T-cell (primary cell): ENCODE results near the gene LRCH1. TPM values are rescaled to one million over a fixed set of nuclear protein-coding genes. Genes with fewer than 3 reads are reported as not detected.

Experiments used
- ATAC-seq, 4 experiments: fragments of 200-7000 bp in 3 of 4; fragments of 150-1000 bp in 1 of 4; cut with Tn5 transposase; replicated peaks in 1 of 4; 1 replicate in 3 of 4; 2 replicates in 1 of 4; pipeline ENCODE4 v1.10.0; 2021; ENCODE audit warnings: moderate library complexity in 3 of 4, mild to moderate bottlenecking in 2 of 4, moderate number of reproducible peaks in 1 of 4
- CTCF ChIA-PET, 2 donors: fragments of 300-600 bp; sonication (Branson Sonifier 250); formaldehyde crosslinking; loops; one replicate each; lab custom pipeline; 2022; ENCODE audit warnings: antibody characterized with exemption in 2 of 2; lab: Charles Lee
- POLR2A ChIA-PET, 2 donors: fragments of 300-600 bp; sonication (Branson Sonifier 250); formaldehyde crosslinking; loops; one replicate each; lab custom pipeline; 2022; ENCODE audit warnings: antibody characterized with exemption in 2 of 2; lab: Charles Lee
- DNase-seq, 35 experiments: peaks; one replicate each; pipeline versions ENCODE4 v3.0.0 to v3.0.0-alpha.2; 2013 to 2023
- H3K27ac ChIP-seq: one replicate; pipeline ENCODE4 v1.5.1; 2013; ENCODE audit warnings: low read length
- H3K27me3 ChIP-seq, 2 experiments: replicated peaks in 1 of 2; 1 replicate in 1 of 2; 2 replicates in 1 of 2; pipeline versions ENCODE4 v1.6.1 to v1.7.0; 2013; ENCODE audit warnings: low read length in 1 of 2, mixed read lengths in 1 of 2; ENCODE audit not compliant: control insufficient read depth in 2 of 2, insufficient read depth in 2 of 2; ENCODE audit errors: extremely low read depth in 1 of 2
- H3K36me3 ChIP-seq, 2 donors: 1 replicate in 1 of 2; 2 replicates in 1 of 2; pipeline versions ENCODE4 v1.6.1 to v1.7.0; 2013; ENCODE audit warnings: low read length in 1 of 2; ENCODE audit not compliant: control insufficient read depth in 2 of 2, insufficient read depth in 1 of 2; ENCODE audit errors: extremely low read depth in 1 of 2
- H3K4me1 ChIP-seq, 2 experiments: 1 replicate in 1 of 2; 2 replicates in 1 of 2; pipeline versions ENCODE4 v1.6.1 to v1.7.0; 2013; ENCODE audit warnings: low read length in 2 of 2, mixed read lengths in 1 of 2; ENCODE audit not compliant: insufficient read depth in 2 of 2, control insufficient read depth in 1 of 2; ENCODE audit errors: extremely low read depth in 1 of 2
- H3K4me3 ChIP-seq, 2 donors: 1 replicate in 1 of 2; 2 replicates in 1 of 2; pipeline versions ENCODE4 v1.5.1 to v1.7.0; 2013; ENCODE audit warnings: mild to moderate bottlenecking in 2 of 2, low read length in 1 of 2, moderate library complexity in 1 of 2; ENCODE audit not compliant: control insufficient read depth in 1 of 2; ENCODE audit errors: extremely low read depth in 1 of 2
- H3K9me3 ChIP-seq: 2 replicates; pipeline ENCODE4 v1.7.0; 2013
- H3K27ac Mint-ChIP-seq, 2 donors: one replicate each; pipeline ENCODE4 v1.8.0; 2020 to 2021; ENCODE audit warnings: mild to moderate bottlenecking in 2 of 2, mixed read lengths in 2 of 2
- H3K27me3 Mint-ChIP-seq, 2 donors: one replicate each; pipeline ENCODE4 v1.8.0; 2021 to 2022; ENCODE audit warnings: mixed read lengths in 2 of 2
- H3K36me3 Mint-ChIP-seq: one replicate; pipeline ENCODE4 v1.8.0; 2021; ENCODE audit warnings: mixed read lengths
- H3K4me1 Mint-ChIP-seq, 3 donors: one replicate each; pipeline ENCODE4 v1.8.0; 2020 to 2022; ENCODE audit warnings: mixed read lengths in 3 of 3, mild to moderate bottlenecking in 1 of 3
- H3K4me3 Mint-ChIP-seq, 3 donors: one replicate each; pipeline ENCODE4 v1.8.0; 2020 to 2022; ENCODE audit warnings: mild to moderate bottlenecking in 3 of 3, mixed read lengths in 3 of 3, moderate library complexity in 3 of 3
- H3K9me3 Mint-ChIP-seq, 3 donors: one replicate each; pipeline ENCODE4 v1.8.0; 2020 to 2022; ENCODE audit warnings: mixed read lengths in 3 of 3
- WGBS: methylation state at CpG from one replicate; pipeline ENCODE4 v1.1.5; 2013; ENCODE audit warnings: missing lambda C conversion rate; ENCODE audit not compliant: insufficient coverage; 5-methylcytosine and 5-hydroxymethylcytosine counted together
- total RNA-seq, 35 experiments: library from RNA in 6 of 35; stranded (reverse) in 6 of 35; fragments of 120-200 nt in 1 of 35; gene quantifications; one replicate each; pipeline versions ENCODE4 v1.2.1 to v1.2.4 and lab custom pipeline; 2013 to 2026

LRCH1 gene
- total RNA-seq, 5 donors from 2014 or later (not counting 1 experiment from before 2014, with no cell fraction given): 16.0 to 21.8 (median 17.9) TPM

GRCh38 chr13:46575818-46576221 lies 22.9 kb downstream of the LRCH1 start:
- DNase-seq: no peak
- 94% methylated on average over 5 of the region's 5 CpGs for WGBS
- Histone ChIP-seq H3K4me1 (peaks cover 25 to 28% of the 10 kb centered on the region in 2 experiments), H3K27ac (no peak overlapping the region), H3K4me3 (no peak overlapping the region), H3K27me3 (no peaks in the 10 kb centered on the region), H3K9me3 (no peaks in the 10 kb centered on the region), H3K36me3 (peaks cover 0 to 3% of the 10 kb centered on the region in 2 donors)
- ChIA-PET CTCF (no interaction called here), POLR2A (interaction anchor here in 1 of 2 donors (0.7 kb wide), 1 partner anchor 12 kb away, joined by 3 read pairs; no protein-coding TSS in a partner anchor)
- ATAC-seq: no peak
- peak overlapping the region in 1 of 2 donors; percentile 32 for H3K27ac Mint-ChIP-seq
- peaks cover 4% of the 10 kb centered on the region for H3K36me3 Mint-ChIP-seq
- H3K27me3 Mint-ChIP-seq: no peaks in the 10 kb centered on the region
- H3K4me1 Mint-ChIP-seq: peaks cover 76 to 84% (median 78%) of the 10 kb centered on the region in 3 donors
- peak overlapping the region in 1 of 3 donors; percentile 12 for H3K4me3 Mint-ChIP-seq
- no peaks in the 10 kb centered on the region for H3K9me3 Mint-ChIP-seq

GRCh38 chr13:46576762-46577161 lies 23.8 kb downstream of the LRCH1 start:
- Mint-ChIP-seq H3K9me3 (no peaks in the 10 kb centered on the region), H3K4me3 (no peak overlapping the region), H3K4me1 (peaks cover 73 to 80% (median 79%) of the 10 kb centered on the region in 3 donors), H3K27ac (no peak overlapping the region), H3K36me3 (peaks cover 4% of the 10 kb centered on the region), H3K27me3 (no peaks in the 10 kb centered on the region)
- Histone ChIP-seq H3K4me1 (peaks cover 22 to 28% of the 10 kb centered on the region in 2 experiments), H3K27ac (no peak overlapping the region), H3K27me3 (no peaks in the 10 kb centered on the region), H3K4me3 (no peak overlapping the region), H3K9me3 (no peaks in the 10 kb centered on the region), H3K36me3 (peaks cover 0 to 6% of the 10 kb centered on the region in 2 donors)
- ChIA-PET POLR2A (no interaction called here), CTCF (no interaction called here)
- ATAC-seq (no peak), DNase-seq (no peak)
- WGBS: 100% methylated on average over 1 of the region's 5 CpGs

GRCh38 chr13:46577696-46578589 lies 25.0 kb downstream of the LRCH1 start:
- H3K4me1 ChIP-seq: peaks cover 22 to 28% of the 10 kb centered on the region in 2 experiments
- DNase-seq: no peak
- no peak overlapping the region for H3K4me3 ChIP-seq
- POLR2A ChIA-PET: interaction anchor here in 1 of 2 donors (0.6 kb wide), 1 partner anchor 365 kb away, joined by 3 read pairs; no protein-coding TSS in a partner anchor
- H3K9me3 Mint-ChIP-seq: no peaks in the 10 kb centered on the region
- no peaks in the 10 kb centered on the region for H3K9me3 ChIP-seq
- H3K27me3 Mint-ChIP-seq: no peaks in the 10 kb centered on the region
- H3K36me3 Mint-ChIP-seq: peaks cover 4% of the 10 kb centered on the region
- H3K36me3 ChIP-seq: peaks cover 0 to 6% of the 10 kb centered on the region in 2 donors
- peak in 3 of 4 experiments; percentile 27 to 56 (median 38) for ATAC-seq
- WGBS: 100% methylated on average over 2 of the region's 10 CpGs
- peak overlapping the region in 1 of 2 donors; percentile 12 for H3K27ac Mint-ChIP-seq
- CTCF ChIA-PET: interaction anchor here (0.6 to 0.7 kb wide), 2 partner anchors 139 to 399 kb away, joined by 3 read pairs; no protein-coding TSS in a partner anchor
- peak overlapping the region in 2 of 3 donors; percentile 8 to 46 for H3K4me3 Mint-ChIP-seq
- H3K27ac ChIP-seq: no peak overlapping the region
- no peaks in the 10 kb centered on the region for H3K27me3 ChIP-seq
- H3K4me1 Mint-ChIP-seq: peaks cover 71 to 75% (median 74%) of the 10 kb centered on the region in 3 donors

- ATAC-seq: peak in 1 of 4 experiments; percentile 35
- POLR2A ChIA-PET: no interaction called here
- no peak overlapping the region for H3K27ac Mint-ChIP-seq
Measured at GRCh38 chr13:46578590-46578975, 25.6 kb downstream of the LRCH1 start.

GRCh38 chr13:46580362-46580839 lies 27.4 kb downstream of the LRCH1 start:
- H3K9me3 Mint-ChIP-seq: no peaks in the 10 kb centered on the region
- H3K27me3 Mint-ChIP-seq: no peaks in the 10 kb centered on the region
- H3K4me3 Mint-ChIP-seq: no peak overlapping the region
- ChIA-PET POLR2A (interaction anchor here in 1 of 2 donors (0.6 kb wide), 1 partner anchor 69 kb away, joined by 5 read pairs; no protein-coding TSS in a partner anchor), CTCF (no interaction called here)
- no peak overlapping the region for H3K27ac Mint-ChIP-seq
- DNase-seq (no peak), ATAC-seq (no peak)
- Histone ChIP-seq H3K36me3 (peaks cover 0 to 6% of the 10 kb centered on the region in 2 donors), H3K27me3 (no peaks in the 10 kb centered on the region), H3K27ac (no peak overlapping the region), H3K4me3 (no peak overlapping the region), H3K9me3 (no peaks in the 10 kb centered on the region), H3K4me1 (peaks cover 22 to 25% of the 10 kb centered on the region in 2 experiments)
- H3K4me1 Mint-ChIP-seq: peaks cover 69 to 72% (median 71%) of the 10 kb centered on the region in 3 donors
- H3K36me3 Mint-ChIP-seq: peaks cover 4% of the 10 kb centered on the region
- whole genome bisulfite sequencing: 75% methylated on average over 1 of the region's 5 CpGs

More at GRCh38 chr13:46578590-46578975, 25.6 kb downstream of the LRCH1 start:
- no peaks in the 10 kb centered on the region for H3K27me3 Mint-ChIP-seq
- Histone ChIP-seq H3K36me3 (peaks cover 0 to 6% of the 10 kb centered on the region in 2 donors), H3K4me1 (peaks cover 22 to 29% of the 10 kb centered on the region in 2 experiments), H3K4me3 (no peak overlapping the region), H3K9me3 (no peaks in the 10 kb centered on the region), H3K27me3 (no peaks in the 10 kb centered on the region), H3K27ac (no peak overlapping the region)
- H3K36me3 Mint-ChIP-seq: peaks cover 4% of the 10 kb centered on the region
- DNase-seq: no peak
- peaks cover 67 to 70% (median 68%) of the 10 kb centered on the region in 3 donors for H3K4me1 Mint-ChIP-seq
- CTCF ChIA-PET: interaction anchor here in 1 of 2 donors (0.6 kb wide), 1 partner anchor 138 kb away, joined by 3 read pairs; no protein-coding TSS in a partner anchor
- H3K4me3 Mint-ChIP-seq: peak overlapping the region in 1 of 3 donors; percentile 8
- WGBS: 30% methylated on average over 2 of the region's 3 CpGs
- H3K9me3 Mint-ChIP-seq: no peaks in the 10 kb centered on the region

- no peak overlapping the region for H3K27ac Mint-ChIP-seq
- ChIA-PET POLR2A (interaction anchor here in 1 of 2 donors (0.6 to 0.7 kb wide), 3 partner anchors 18 to 286 kb away, joined by 3 to 11 read pairs (median 4); no protein-coding TSS in a partner anchor), CTCF (interaction anchor here in 1 of 2 donors (0.9 kb wide), 1 partner anchor 156 kb away, joined by 7 read pairs; no protein-coding TSS in a partner anchor)
- Histone ChIP-seq H3K9me3 (no peaks in the 10 kb centered on the region), H3K27ac (no peak overlapping the region), H3K27me3 (no peaks in the 10 kb centered on the region), H3K4me3 (no peak overlapping the region), H3K4me1 (peaks cover 17 to 22% of the 10 kb centered on the region in 2 experiments), H3K36me3 (peaks cover 0 to 6% of the 10 kb centered on the region in 2 donors)
- no CpG with 5 or more reads among the region's 2 CpGs for WGBS
- no peak overlapping the region for H3K4me3 Mint-ChIP-seq
- no peaks in the 10 kb centered on the region for H3K27me3 Mint-ChIP-seq
- DNase-seq: no peak
- no peak for ATAC-seq
- H3K36me3 Mint-ChIP-seq: no peaks in the 10 kb centered on the region
- H3K4me1 Mint-ChIP-seq: peaks cover 68 to 77% (median 73%) of the 10 kb centered on the region in 3 donors
- H3K9me3 Mint-ChIP-seq: no peaks in the 10 kb centered on the region
Measured at GRCh38 chr13:46582190-46582589, 29.2 kb downstream of the LRCH1 start.
